ENCODE results near the gene MYO18B.

Gene MYO18B

DNA sequence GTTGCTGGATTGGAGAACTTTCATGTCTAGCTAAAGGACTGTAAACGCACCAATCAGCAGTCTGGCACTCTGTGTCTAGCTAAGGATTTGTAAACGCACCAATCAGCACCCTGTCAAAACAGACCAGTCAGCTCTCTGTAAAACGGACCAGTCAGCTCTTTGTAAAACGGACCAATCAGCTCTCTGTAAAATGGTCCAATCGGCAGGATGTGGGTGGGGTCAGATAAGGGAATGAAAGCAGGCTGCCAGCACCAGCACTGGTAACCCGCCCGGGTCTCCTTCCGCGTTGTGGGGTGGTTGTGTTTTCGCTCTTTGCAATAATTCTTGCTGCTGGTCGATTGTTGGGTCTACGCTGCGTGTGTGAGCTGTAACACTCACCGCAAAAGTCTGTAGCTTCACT lies 11.3 kb downstream of the MYO18B start:
- no peak overlapping the region for H3K4me3 ChIP-seq (ENCODE audit: low read depth, low read length)
- TF ChIP-seq, protein P1, sequence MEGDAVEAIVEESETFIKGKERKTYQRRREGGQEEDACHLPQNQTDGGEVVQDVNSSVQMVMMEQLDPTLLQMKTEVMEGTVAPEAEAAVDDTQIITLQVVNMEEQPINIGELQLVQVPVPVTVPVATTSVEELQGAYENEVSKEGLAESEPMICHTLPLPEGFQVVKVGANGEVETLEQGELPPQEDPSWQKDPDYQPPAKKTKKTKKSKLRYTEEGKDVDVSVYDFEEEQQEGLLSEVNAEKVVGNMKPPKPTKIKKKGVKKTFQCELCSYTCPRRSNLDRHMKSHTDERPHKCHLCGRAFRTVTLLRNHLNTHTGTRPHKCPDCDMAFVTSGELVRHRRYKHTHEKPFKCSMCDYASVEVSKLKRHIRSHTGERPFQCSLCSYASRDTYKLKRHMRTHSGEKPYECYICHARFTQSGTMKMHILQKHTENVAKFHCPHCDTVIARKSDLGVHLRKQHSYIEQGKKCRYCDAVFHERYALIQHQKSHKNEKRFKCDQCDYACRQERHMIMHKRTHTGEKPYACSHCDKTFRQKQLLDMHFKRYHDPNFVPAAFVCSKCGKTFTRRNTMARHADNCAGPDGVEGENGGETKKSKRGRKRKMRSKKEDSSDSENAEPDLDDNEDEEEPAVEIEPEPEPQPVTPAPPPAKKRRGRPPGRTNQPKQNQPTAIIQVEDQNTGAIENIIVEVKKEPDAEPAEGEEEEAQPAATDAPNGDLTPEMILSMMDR (IDR thresholded peaks at IDR 0.05; ENCODE audit: low read depth, low read length, missing control alignments), result no peak
- DNase-seq (ENCODE audit: low read depth), result no peak

DNA sequence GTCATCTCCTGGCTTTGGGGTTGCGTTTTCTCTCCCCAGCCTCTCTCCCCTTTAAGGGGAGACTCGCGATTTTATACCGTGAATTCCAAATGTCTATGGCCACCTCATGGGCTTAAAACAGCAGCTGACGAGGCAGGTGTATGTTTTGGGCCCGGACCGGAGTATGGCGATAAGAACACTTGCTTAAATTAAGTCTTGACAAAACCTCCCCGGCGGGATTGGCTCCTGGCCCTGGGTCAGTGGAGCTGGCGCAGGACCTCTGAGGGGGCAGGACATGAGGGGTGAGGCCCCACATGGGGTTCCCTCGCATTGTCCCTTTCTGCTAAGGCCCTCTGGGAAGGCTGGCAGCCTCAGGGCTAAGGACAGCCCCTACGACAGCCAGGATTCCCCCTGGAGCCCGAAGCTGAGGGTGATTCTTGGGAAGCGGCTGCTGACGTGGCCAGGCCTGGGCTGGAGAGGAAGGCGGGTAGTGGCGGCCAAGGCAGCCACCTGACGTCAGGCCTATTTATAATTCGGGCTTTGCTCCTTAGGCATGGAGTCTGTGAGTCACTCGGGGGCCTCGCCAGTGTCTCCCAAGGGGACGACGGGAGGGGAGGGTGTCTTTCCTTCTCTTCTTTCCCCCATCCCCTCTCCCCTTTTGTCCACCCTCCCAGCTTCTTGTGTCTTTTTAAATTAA lies 12.7 kb downstream of the MYO18B start:
- TF ChIP-seq, protein P1 (IDR thresholded peaks at IDR 0.05; ENCODE audit: low read depth, low read length, missing control alignments), result no peak
- no peak overlapping the region for H3K4me3 ChIP-seq (ENCODE audit: low read depth, low read length)
- DNase-seq (ENCODE audit: low read depth), result no peak

DNA sequence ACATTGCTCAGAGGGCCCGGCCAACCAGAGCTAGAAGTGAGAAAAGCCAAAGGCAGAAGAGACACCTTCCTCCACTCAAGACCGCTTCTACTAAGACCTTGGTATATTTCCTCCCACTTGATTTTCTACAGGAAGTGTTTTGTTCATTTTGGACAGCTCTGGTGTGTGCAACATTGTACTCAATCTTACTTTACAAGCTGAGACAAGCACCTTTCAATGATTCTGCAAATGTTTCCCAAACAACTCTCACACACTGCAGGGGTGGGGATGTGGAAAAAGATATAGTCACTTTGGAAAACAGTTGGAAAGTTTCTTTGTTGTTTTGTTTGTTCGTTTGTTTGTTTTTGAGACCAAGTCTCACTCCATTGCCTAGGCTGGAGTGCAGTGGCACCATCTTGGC lies 15.7 kb downstream of the MYO18B start:
- TF ChIP-seq, protein P1 (IDR thresholded peaks at IDR 0.05; ENCODE audit: low read depth, low read length, missing control alignments), result no peak
- H3K4me3 ChIP-seq (ENCODE audit: low read depth, low read length), result no peak overlapping the region
- DNase-seq (ENCODE audit: low read depth), result no peak

DNA sequence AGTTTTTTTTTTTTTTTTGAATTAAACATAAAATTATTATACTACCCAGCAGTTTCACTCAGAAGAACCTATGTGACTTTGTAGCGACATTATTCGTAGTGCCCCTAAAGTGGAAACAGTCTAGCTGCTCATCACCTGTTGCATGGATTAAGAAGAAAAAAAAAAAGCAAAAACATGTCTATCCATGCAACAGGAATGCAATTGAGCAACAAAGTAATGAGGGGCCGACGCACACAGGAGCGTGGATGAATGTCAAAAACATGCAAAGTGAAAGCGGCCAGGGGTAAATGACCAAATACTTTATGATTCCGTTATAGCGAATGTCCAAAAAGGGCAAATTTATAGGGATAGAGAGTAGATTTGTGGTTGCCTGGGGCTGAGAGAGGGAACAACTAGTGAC lies 16.3 kb downstream of the MYO18B start:
- no peak overlapping the region for H3K4me3 ChIP-seq (ENCODE audit: low read depth, low read length)
- TF ChIP-seq, protein P1 (IDR thresholded peaks at IDR 0.05; ENCODE audit: low read depth, low read length, missing control alignments), result no peak
- no peak for DNase-seq (ENCODE audit: low read depth)

DNA sequence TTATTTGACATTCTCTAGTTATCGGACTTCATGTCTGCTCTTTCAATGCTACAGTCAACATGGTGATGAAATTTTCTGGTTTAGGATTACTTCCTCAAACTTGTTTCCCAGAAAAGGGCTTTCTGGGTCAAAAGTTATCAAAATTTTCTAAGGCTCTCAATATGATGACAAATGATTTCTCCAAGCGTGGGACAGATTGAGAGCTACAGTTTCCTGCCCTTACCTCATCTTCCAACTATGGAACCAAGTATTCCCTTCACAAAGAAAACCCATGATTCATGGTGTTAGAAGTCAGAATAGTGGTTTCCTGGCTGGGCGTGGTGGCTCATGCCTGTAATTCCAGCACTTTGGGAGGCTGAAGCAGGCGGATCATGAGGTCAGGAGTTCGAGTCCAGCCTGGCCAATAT lies 17.8 kb downstream of the MYO18B start:
- no peak for DNase-seq (ENCODE audit: low read depth)

DNA sequence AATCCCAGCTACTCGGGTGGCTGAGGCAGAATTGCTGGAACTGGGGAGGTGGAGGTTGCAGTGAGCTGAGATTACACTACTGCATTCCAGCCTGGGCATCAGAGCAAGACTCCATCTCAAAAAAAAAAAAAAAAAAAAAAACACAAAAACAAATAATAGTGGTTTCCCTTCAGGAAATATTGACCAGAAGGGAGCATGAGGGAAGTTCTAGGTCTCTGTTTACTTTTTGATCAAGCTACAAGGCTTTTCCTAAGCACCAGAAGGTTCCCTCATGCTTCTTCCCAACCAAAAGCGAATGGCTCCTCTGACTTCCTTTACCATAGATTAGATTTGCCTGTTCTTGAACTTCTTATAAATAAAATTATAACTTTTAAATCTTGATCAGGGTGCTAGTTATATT lies 18.3 kb downstream of the MYO18B start:
- TF ChIP-seq, protein P1 (IDR thresholded peaks at IDR 0.05; ENCODE audit: low read depth, low read length, missing control alignments), result no peak
- no peak for DNase-seq (ENCODE audit: low read depth)
- no peak overlapping the region for H3K4me3 ChIP-seq (ENCODE audit: low read depth, low read length)

More for the DNA sequence above, 17.8 kb downstream of the MYO18B start:
- TF ChIP-seq, protein P1 (IDR thresholded peaks at IDR 0.05; ENCODE audit: low read depth, low read length, missing control alignments), result no peak
- no peak overlapping the region for H3K4me3 ChIP-seq (ENCODE audit: low read depth, low read length)

Measured in GM12864 (cell line).